ENCODE data around the gene DNMT3B. TPM values are rescaled to one million over a fixed set of nuclear protein-coding genes. Genes with fewer than 3 reads are reported as not detected.
"Not testable (repeated sequence)": the region's sequence is repeated elsewhere in the genome, so short reads cannot be mapped to it uniquely, and the experiment has no call there.

DNMT3B gene
- total RNA-seq, 2 donors from 2014 or later = 0.84 to 2.2 TPM

- peak overlapping the region in 1 of 2 donors; percentile 4 for H3K27ac Mint-ChIP-seq
- peak; percentile 37 to 68 for ATAC-seq
- H3K36me3 Mint-ChIP-seq = no peaks in the 10 kb centered on the region
- no peak for DNase-seq (ENCODE audit: low spot score in 2 of 2)
- no peaks in the 10 kb centered on the region for H3K9me3 Mint-ChIP-seq
Observed at GRCh38 chr20:32752458-32753250, 9.5 kb upstream of the DNMT3B start.

GRCh38 chr20:32753731-32754130 is 8.5 kb upstream of the DNMT3B start:
- Mint-ChIP-seq H3K36me3 (no peaks in the 10 kb centered on the region), H3K9me3 (no peaks in the 10 kb centered on the region), H3K27ac (no peak overlapping the region)
- DNase-seq (ENCODE audit: low spot score in 2 of 2) (no peak), ATAC-seq (no peak)

GRCh38 chr20:32756156-32756555 is 6.0 kb upstream of the DNMT3B start:
- Mint-ChIP-seq H3K27ac (peak overlapping the region in 1 of 2 donors; percentile 29), H3K9me3 (no peaks in the 10 kb centered on the region), H3K36me3 (no peaks in the 10 kb centered on the region)
- no peak for DNase-seq (ENCODE audit: low spot score in 2 of 2)
- no peak for ATAC-seq

DNA sequence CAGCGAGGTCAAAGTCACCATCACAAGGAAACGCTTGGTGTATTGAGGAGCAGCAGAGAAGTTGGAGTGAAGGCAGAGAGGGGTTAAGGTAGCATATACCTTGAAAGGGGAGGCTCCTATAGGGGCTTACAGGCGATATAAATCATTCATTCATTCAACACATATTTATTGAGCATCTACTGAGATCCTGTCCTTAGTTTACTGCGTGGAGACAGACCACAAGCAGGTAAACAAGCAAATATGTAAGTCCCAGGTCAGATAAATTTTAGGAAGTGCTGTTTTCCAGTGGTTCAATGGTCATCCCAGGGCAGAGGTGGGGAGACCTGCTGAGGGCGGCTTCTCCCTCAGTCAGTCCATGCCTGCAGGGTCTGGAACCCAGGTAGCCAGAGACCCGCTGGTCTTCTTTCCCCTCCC is 761 bp upstream of the DNMT3B start:
- no peak for DNase-seq (ENCODE audit: low spot score in 2 of 2)
- ATAC-seq = no peak
- H3K36me3 Mint-ChIP-seq = no peaks in the 10 kb centered on the region
- no peaks in the 10 kb centered on the region for H3K9me3 Mint-ChIP-seq
- peak overlapping the region in 1 of 2 donors; percentile 52 for H3K27ac Mint-ChIP-seq

GRCh38 chr20:32762754-32763201 is 593 bp downstream of the DNMT3B start:
- peak overlapping the region in 1 of 2 donors; percentile 81 for H3K27ac Mint-ChIP-seq
- peak; percentile 34 to 37 for ATAC-seq
- DNase-seq (ENCODE audit: low spot score in 2 of 2) = no peak
- H3K36me3 Mint-ChIP-seq = no peaks in the 10 kb centered on the region
- no peaks in the 10 kb centered on the region for H3K9me3 Mint-ChIP-seq

DNA sequence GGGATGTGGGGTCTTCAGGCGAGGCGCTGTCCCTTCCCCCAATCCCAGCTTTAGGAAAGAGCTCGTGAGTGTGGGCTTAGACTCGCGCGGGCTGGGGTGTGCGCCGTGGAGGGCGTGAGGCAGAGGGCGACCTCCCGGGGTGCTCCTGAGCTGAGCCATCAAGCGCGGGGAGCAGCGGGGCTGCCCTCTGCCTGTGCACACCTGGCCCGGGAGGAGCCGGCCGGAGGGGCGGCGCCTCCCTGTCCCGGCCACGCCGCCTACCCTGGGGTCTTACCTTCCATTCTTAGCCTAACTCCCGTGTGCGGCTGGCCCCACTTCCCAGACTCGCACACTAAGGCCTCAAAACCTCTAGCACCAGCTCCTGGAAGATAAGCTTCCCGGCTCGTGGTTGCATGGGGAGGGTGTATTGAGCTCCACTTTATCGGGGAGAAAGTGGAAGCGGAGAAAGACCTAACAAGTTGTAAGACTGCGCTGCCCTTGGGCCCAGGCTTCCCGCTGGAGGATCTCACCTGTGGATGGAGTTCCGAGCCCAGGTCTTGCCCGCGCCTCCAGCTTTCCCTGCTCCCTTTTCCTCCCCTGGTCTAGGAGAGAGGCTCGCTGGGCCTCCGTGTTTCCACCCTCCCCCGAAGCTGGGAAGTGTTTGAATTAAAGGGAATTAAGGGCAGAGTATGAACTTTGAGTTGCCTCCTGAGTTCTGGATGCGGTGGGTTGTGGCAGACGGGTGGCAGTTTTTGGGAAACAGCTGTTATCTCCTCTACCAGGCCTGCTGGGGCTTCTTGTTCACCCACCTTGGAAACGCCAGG is 1.2 kb downstream of the DNMT3B start:
- H3K36me3 Mint-ChIP-seq = no peaks in the 10 kb centered on the region
- H3K27ac Mint-ChIP-seq = no peak overlapping the region
- no peaks in the 10 kb centered on the region for H3K9me3 Mint-ChIP-seq
- DNase-seq (ENCODE audit: low spot score in 2 of 2) (no peak), ATAC-seq (no peak)

- DNase-seq (ENCODE audit: low spot score in 2 of 2) = no peak
- Mint-ChIP-seq H3K27ac (no peak overlapping the region), H3K36me3 (no peaks in the 10 kb centered on the region), H3K9me3 (no peaks in the 10 kb centered on the region)
- no peak for ATAC-seq
Observed at GRCh38 chr20:32764005-32764960, 2.1 kb downstream of the DNMT3B start.

GRCh38 chr20:32765230-32765875 is 3.2 kb downstream of the DNMT3B start:
- not testable (repeated sequence) for ATAC-seq; H3K9me3 Mint-ChIP-seq; H3K27ac Mint-ChIP-seq; DNase-seq (ENCODE audit: low spot score in 2 of 2); H3K36me3 Mint-ChIP-seq

DNA sequence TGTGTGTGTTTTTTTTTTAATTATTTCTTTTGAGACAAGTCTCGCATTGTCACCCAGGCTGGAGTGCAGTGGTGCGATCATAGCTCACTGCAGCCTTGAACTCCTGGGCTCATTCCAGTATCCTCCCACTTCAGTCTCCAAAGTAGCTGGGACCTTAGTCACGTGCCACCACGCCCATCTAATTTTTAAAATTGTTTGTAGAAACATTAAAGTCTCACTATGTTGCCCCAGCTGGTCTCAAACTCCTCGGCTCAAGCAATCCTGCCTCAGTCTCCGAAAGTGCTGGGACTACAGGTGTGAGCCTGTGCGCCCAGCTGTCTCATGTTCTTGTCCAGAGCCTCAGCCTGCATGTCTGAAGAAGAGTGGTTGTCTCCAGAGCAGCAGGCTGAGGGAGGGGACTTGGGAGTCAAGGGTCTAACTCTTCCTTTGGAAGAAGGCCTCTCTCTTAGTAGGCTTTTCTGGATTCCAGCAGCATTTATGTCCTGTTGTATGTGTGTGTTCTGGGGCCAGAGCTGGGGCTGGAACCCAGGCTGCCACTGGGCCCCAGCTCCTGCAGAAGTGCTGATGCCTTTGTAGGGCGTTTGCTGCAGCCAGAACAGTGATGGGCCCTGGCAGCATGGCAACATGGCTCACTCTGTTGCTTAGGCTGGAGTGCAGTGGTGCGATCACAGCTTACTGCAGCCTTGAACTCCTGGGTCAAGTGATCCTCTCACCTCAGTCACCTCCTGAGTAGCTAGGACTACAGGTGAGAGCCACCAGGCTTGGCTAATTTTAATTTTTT is 5.4 kb downstream of the DNMT3B start:
- ATAC-seq (no peak), DNase-seq (ENCODE audit: low spot score in 2 of 2) (no peak)
- Mint-ChIP-seq H3K27ac (peak overlapping the region in 1 of 2 donors; percentile 57), H3K36me3 (no peaks in the 10 kb centered on the region), H3K9me3 (no peaks in the 10 kb centered on the region)

DNA sequence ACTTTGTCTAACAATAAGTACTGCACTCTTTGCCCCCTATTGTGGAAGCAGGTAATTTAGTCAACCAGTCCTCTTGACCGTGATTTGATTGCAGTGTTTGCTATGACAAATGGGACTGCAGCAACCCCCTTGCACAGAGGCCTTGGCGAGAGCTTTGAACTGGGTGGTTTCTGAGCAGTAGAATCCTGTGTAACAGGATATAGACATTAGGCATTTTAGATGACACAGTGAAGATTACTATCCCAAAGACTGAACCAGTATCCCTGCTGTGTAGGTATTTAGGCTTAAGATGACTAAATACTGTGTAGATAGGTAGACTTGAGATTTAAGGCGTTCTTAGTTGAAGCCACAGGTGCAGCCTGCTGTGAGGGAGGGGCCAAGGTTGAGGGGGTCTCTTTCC is 9.9 kb downstream of the DNMT3B start:
- no peaks in the 10 kb centered on the region for H3K9me3 Mint-ChIP-seq
- no peak for DNase-seq (ENCODE audit: low spot score in 2 of 2)
- H3K27ac Mint-ChIP-seq = no peak overlapping the region
- ATAC-seq = no peak
- no peaks in the 10 kb centered on the region for H3K36me3 Mint-ChIP-seq

- ATAC-seq (no peak), DNase-seq (ENCODE audit: low spot score in 2 of 2) (no peak)
- Mint-ChIP-seq H3K36me3 (no peaks in the 10 kb centered on the region), H3K27ac (no peak overlapping the region), H3K9me3 (no peaks in the 10 kb centered on the region)
Observed at GRCh38 chr20:32773223-32773622, 11.0 kb downstream of the DNMT3B start.

DNA sequence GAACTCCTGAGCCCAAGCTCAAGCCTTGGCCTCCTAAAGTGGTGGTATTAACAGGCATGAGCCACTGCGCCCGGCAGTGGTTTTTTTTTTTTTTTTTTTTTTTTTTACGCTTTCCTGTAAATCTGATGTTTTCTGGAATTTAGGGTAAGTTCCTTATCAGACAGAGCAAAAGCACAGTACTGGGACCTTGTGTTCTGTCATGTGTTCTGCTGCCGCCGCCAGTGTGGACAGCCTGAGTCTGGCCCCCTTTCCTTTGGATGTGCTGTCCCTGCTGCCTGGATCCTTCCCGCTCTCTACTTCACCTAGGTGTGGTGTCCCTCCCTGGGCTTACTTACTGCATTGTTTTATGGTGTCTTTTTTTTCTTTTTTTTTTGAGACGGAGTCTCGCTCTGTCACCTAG is 11.7 kb downstream of the DNMT3B start:
- ATAC-seq = no peak
- DNase-seq (ENCODE audit: low spot score in 2 of 2) = no peak
- Mint-ChIP-seq H3K27ac (no peak overlapping the region), H3K36me3 (no peaks in the 10 kb centered on the region), H3K9me3 (no peaks in the 10 kb centered on the region)

DNA sequence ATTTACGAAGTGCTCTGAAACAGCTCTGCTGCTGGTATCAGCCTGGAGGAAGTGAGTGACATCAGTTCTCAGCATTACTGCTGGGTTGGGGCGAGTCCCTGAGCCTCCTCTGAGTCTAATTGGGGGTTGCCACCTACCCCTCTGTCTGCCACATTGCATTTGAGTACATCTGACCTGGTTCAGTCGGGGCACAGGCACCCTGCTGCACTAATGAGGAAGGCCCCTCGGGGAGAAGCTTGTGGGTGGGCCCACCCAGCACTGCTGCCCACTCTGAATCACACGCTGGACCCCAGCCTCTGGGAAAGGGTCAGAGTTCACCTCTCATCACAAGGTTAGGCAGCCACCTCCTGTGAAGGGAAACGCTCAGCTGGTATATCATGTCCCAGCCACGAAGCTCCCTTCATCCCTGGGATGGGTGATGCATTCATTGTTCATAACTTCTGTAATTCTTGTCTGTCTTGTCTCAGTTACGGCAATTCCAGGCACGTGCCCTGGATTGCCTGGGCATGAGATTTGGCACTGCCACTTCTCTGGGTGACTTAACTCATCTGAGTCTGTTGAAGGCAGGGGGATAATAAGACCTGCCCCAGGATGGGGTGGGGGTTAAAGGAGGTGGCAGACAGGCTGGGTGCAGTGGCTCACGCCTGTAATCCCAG is 13.3 kb downstream of the DNMT3B start:
- H3K36me3 Mint-ChIP-seq = no peaks in the 10 kb centered on the region
- H3K27ac Mint-ChIP-seq = peak overlapping the region in 1 of 2 donors; percentile 73
- H3K9me3 Mint-ChIP-seq = no peaks in the 10 kb centered on the region
- DNase-seq (ENCODE audit: low spot score in 2 of 2) (no peak), ATAC-seq (no peak)

- ATAC-seq = peak in 1 of 2 donors; percentile 30
- no peak for DNase-seq (ENCODE audit: low spot score in 2 of 2)
- peak overlapping the region in 1 of 2 donors; percentile 73 for H3K27ac Mint-ChIP-seq
- H3K36me3 Mint-ChIP-seq = no peaks in the 10 kb centered on the region
- no peaks in the 10 kb centered on the region for H3K9me3 Mint-ChIP-seq
Observed at GRCh38 chr20:32777177-32777956, 15.2 kb downstream of the DNMT3B start.

All from activated naive CD4-positive, alpha-beta T cell treated with anti-CD3 and anti-CD28 coated beads, Interleukin-2, amount 50 U/mL, for 72 hours (primary cell).